NCI-H345 (cell line): ENCODE measurements around the gene NUP35.

Experiments used
- DNase-seq: peaks from one replicate; lab custom pipeline; 2025; lab: John Stamatoyannopoulos, UW

The NUP35 gene

DNA sequence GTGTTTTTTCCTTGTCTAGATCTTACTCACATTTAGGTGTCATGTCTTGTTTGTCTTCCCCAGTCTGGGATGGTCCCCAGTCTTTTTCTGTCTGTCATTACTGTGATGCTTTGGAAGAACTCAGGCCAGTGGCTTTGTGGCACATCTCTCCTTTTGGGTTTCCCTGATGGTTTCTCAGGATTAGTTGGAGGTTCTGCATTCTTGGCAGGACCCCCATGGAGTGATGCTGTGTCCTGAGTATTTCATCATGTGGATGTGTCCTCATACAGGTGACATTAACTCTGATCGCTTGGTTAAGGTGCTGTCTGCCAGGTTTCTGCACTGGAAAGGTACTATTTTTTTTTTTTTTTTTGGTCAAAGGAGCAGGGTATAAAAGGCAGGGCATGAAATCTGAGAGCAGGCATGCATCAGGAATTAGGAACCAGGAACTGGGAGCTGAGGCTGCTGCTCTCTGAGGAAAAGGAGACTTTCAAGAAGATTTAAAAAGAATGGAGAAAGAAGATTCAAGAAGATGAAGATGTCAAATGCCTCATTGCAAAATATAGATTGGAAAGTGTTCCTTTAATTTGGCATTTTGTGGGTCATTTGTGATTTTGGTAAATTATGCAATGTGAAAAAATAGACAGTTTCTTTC is 85.3 kb downstream of the NUP35 start:
- no peak for DNase-seq
